Peyer's patch (tissue), 4 donors: ENCODE data around the gene NBAS.

Experiments used
- POLR2A ChIP-seq, 2 donors: fragments of 450-650 bp; IDR thresholded peaks; one replicate each; pipeline ENCODE4 v1.5.1; 2017; ENCODE audit warnings: antibody characterized with exemption in 2 of 2, mild to moderate bottlenecking in 2 of 2, moderate library complexity in 2 of 2
- TF ChIP-seq, protein P1 (sequence below), 6 experiments: fragments of 450-650 bp in 4 of 6; fragments of 200-600 bp in 2 of 6; sonication (generic) in 1 of 6; IDR thresholded peaks; one replicate each; pipeline ENCODE4 v1.5.1; 2017 to 2019; ENCODE audit warnings: antibody characterized with exemption in 6 of 6, mild to moderate bottlenecking in 3 of 6, moderate library complexity in 1 of 6

DNA sequence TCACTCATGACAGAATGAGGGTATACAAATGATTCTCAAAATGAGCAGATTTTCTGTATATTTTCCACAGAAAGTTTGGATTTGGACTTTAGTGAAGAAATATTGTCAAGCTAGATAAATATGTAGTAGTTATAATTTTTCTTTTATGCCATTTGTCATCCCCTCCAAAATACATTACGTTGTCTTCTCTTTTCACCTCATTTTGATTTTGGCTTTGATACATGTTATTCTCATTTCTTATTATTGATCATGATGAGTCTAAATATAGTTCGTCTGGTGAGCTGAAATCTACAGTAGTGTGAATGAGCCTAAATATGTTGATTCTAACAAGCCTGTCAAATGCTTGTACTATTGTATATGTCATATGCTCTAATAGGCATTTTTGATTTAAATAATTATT, 42.8 kb upstream of the NBAS start:
- TF ChIP-seq, protein P1, sequence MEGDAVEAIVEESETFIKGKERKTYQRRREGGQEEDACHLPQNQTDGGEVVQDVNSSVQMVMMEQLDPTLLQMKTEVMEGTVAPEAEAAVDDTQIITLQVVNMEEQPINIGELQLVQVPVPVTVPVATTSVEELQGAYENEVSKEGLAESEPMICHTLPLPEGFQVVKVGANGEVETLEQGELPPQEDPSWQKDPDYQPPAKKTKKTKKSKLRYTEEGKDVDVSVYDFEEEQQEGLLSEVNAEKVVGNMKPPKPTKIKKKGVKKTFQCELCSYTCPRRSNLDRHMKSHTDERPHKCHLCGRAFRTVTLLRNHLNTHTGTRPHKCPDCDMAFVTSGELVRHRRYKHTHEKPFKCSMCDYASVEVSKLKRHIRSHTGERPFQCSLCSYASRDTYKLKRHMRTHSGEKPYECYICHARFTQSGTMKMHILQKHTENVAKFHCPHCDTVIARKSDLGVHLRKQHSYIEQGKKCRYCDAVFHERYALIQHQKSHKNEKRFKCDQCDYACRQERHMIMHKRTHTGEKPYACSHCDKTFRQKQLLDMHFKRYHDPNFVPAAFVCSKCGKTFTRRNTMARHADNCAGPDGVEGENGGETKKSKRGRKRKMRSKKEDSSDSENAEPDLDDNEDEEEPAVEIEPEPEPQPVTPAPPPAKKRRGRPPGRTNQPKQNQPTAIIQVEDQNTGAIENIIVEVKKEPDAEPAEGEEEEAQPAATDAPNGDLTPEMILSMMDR (IDR thresholded peaks at IDR 0.05): no peak
- TF ChIP-seq POLR2A (IDR thresholded peaks at IDR 0.05): no peak
